BLaER1 treated with 17β-estradiol and CSF1 and Interleukin-3, amounts not matched to agents 10 nM and 100 nM (cell line): ENCODE results near the gene ADAM30.

Experiments
- H3K27ac ChIP-seq, 11 experiments: shearing (Covaris generic); formaldehyde crosslinking; 2 replicates each; pipeline ENCODE4 v1.8.1; 2022
- H3K27me3 ChIP-seq, 11 experiments: shearing (Covaris generic); formaldehyde crosslinking; 2 replicates each; pipeline ENCODE4 v1.8.1; 2022
- H3K36me3 ChIP-seq, 11 experiments: shearing (Covaris generic); formaldehyde crosslinking; 2 replicates each; pipeline ENCODE4 v1.8.1; 2022
- H3K4me1 ChIP-seq, 10 experiments: shearing (Covaris generic); formaldehyde crosslinking; 2 replicates each; pipeline ENCODE4 v1.8.1; 2022
- H3K4me2 ChIP-seq, 11 experiments: shearing (Covaris generic); formaldehyde crosslinking; 2 replicates each; pipeline ENCODE4 v1.8.1; 2022
- H3K4me3 ChIP-seq, 10 experiments: shearing (Covaris generic); formaldehyde crosslinking; 2 replicates each; pipeline ENCODE4 v1.8.1; 2022
- H3K9ac ChIP-seq, 11 experiments: shearing (Covaris generic); formaldehyde crosslinking; 2 replicates each; pipeline ENCODE4 v1.8.1; 2022
- H3K9me3 ChIP-seq, 11 experiments: shearing (Covaris generic); formaldehyde crosslinking; replicated peaks in 1 of 11; 2 replicates each; pipeline ENCODE4 v1.8.1; 2022
- H4K20me1 ChIP-seq, 11 experiments: shearing (Covaris generic); formaldehyde crosslinking; 2 replicates each; pipeline ENCODE4 v1.8.1; 2022
- Cebpa-rat ChIP-seq, 11 experiments: shearing (Covaris generic); IDR thresholded peaks; 2 replicates each; pipeline ENCODE4 v1.8.1; 2022

Gene ADAM30

DNA sequence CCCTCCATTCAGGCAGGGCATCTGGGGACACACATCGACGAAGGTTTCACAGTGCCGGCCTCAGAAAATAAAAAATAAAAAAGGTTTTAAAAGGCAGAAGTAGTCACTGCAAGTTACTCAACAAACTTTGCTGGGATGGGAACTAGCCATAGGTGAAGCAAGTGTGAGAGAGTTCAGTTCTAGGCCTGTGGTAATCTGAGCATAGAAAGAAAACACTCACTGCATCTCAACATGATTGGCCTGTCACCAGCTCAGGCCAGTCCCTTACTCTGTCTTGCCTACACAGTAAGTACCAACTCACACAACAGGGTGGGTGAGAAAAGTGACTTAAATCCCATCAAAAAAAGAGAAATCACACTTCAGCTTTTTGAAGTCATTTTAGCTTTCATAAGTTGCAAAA lies 30.2 kb upstream of the ADAM30 start:
- H3K4me1 ChIP-seq: no peaks in the 10 kb centered on the region
- no peaks in the 10 kb centered on the region for H3K9me3 ChIP-seq
- H3K36me3 ChIP-seq: peaks cover 84 to 99% (median 93%) of the 10 kb centered on the region in 11 experiments
- no peak overlapping the region for H3K9ac ChIP-seq
- no peak overlapping the region for H3K27ac ChIP-seq
- H4K20me1 ChIP-seq: peaks cover 0 to 58% (median 0%) of the 10 kb centered on the region in 11 experiments; a peak in 2 of 22 replicates
- H3K4me2 ChIP-seq: no peak overlapping the region
- H3K27me3 ChIP-seq: no peaks in the 10 kb centered on the region
- TF ChIP-seq Cebpa-rat (IDR thresholded peaks at IDR 0.05): no peak
- H3K4me3 ChIP-seq: no peak overlapping the region

DNA sequence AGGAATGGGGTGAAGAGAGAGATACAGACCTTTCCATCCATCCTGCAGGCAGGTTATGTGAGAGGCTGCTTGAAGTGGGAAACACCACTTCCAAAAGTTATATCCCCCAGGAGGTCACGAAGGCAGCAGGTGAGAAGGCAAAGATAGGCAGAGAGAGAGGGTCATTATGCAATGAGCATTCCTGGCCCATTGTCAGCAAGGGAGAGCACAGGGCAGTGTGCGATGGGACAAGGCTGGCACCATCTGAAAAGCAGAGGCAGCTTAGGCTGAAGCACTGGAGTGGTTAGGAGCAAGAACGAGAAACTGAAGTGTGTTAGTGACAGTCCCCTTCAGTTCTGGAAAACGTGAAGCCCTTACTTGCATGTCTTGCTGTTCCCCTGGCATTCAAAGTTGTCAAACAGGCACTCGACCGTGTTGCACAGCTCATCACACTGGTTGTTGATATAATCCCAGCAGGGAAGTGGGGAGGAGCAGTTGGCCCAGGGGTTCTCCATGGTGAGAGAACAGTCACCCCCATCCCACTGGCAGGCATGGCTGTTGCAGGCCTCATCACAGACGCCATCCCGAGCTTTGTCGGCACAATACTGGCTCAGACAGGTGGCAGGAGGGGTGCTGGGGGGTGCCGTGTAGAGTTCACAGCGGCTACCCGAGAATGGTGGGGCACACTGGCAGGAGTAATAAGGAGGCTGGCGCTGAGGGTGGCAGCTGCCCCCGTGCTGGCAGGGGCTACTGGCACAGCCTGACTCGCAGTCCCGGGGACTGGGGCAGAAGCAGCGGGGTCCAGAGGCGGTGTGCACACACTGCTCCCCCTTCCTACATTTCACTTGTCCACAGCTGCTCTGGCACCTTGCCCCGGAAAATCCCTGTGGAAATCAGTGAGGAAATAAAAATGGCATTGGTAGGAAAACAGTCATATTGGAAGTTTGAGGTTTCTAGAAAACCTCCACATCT lies 28.9 kb upstream of the ADAM30 start:
- H3K4me2 ChIP-seq: no peak overlapping the region
- no peak for TF ChIP-seq Cebpa-rat (IDR thresholded peaks at IDR 0.05)
- peaks cover 0 to 46% (median 0%) of the 10 kb centered on the region in 11 experiments; a peak in 2 of 22 replicates for H4K20me1 ChIP-seq
- no peaks in the 10 kb centered on the region for H3K4me1 ChIP-seq
- no peak overlapping the region for H3K4me3 ChIP-seq
- no peak overlapping the region for H3K27ac ChIP-seq
- H3K27me3 ChIP-seq: no peaks in the 10 kb centered on the region
- H3K9me3 ChIP-seq: no peaks in the 10 kb centered on the region
- H3K36me3 ChIP-seq: peaks cover 94 to 100% (median 100%) of the 10 kb centered on the region in 11 experiments
- H3K9ac ChIP-seq: no peak overlapping the region

DNA sequence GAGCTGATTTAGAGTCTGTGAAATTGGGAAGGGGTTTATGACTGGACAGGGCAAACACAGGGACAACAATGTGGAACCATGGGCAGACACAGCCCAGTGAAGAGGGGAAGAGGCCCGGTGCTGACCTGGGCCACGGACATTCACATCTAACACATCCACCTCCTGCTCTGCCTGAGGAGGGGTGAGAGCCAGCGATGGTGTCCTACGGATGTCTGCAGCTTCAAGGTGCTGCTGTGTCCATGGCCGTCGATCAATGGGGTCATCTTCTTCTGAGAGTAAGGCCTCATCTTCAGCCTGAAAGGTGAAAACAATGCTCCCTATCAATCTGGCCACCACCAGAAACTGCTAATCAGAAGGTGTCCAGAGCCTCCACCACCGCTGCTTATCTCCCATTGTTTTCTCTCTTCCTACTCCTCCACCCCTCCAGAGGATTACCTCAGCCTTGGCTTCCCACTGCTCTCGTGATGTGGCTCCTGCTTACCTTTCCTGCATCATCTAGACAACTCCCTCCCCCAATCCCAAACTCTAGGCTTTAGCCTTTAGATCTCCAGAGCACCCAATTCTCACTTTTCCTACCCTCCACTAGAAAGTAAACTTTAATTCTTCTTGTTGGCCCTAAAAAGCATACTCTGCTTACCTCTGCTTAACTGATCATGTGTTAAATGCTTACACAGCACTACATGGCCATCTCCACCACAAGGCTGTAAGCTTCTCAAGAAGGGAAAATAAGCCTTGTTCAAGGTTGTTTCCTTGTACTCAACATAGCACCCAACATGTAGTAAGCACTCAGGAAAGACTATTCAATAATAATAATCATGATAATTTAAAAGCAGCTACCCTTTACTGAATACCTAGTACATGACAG lies 24.0 kb upstream of the ADAM30 start:
- Histone ChIP-seq H3K9ac (no peak overlapping the region), H3K36me3 (peaks cover 100% of the 10 kb centered on the region in 11 experiments)
- TF ChIP-seq Cebpa-rat (IDR thresholded peaks at IDR 0.05): no peak

GRCh38 chr1:119919241-119919640 lies 22.9 kb upstream of the ADAM30 start:
- no peaks in the 10 kb centered on the region for H3K27me3 ChIP-seq
- no peak for TF ChIP-seq Cebpa-rat (IDR thresholded peaks at IDR 0.05)
- H3K9ac ChIP-seq: no peak overlapping the region
- no peak overlapping the region for H3K4me2 ChIP-seq
- peaks cover 100% of the 10 kb centered on the region in 11 experiments for H3K36me3 ChIP-seq
- 0 out of 20 replicates have a peak, but pooled peaks cover 0 to 4% (median 0%) of the 10 kb centered on the region in 10 experiments for H3K4me1 ChIP-seq
- peaks cover 0 to 19% (median 0%) of the 10 kb centered on the region in 11 experiments; a peak in 2 of 22 replicates for H4K20me1 ChIP-seq
- H3K4me3 ChIP-seq: no peak overlapping the region
- H3K9me3 ChIP-seq: peaks cover 0 to 14% (median 0%) of the 10 kb centered on the region in 11 experiments; a peak in 2 of 22 replicates
- H3K27ac ChIP-seq: no peak overlapping the region

More for the DNA sequence above, 24.0 kb upstream of the ADAM30 start:
- Histone ChIP-seq H3K4me2 (no peak overlapping the region), H3K4me1 (0 out of 20 replicates have a peak, but pooled peaks cover 0 to 4% (median 0%) of the 10 kb centered on the region in 10 experiments), H3K27me3 (no peaks in the 10 kb centered on the region), H3K4me3 (no peak overlapping the region), H3K9me3 (peaks cover 0 to 13% (median 0%) of the 10 kb centered on the region in 11 experiments; a peak in 2 of 22 replicates), H3K27ac (no peak overlapping the region), H4K20me1 (peaks cover 0 to 20% (median 0%) of the 10 kb centered on the region in 11 experiments; a peak in 2 of 22 replicates)

- H3K4me2 ChIP-seq: no peak overlapping the region
- TF ChIP-seq Cebpa-rat (IDR thresholded peaks at IDR 0.05): no peak
- H3K9me3 ChIP-seq: peaks cover 0 to 14% (median 0%) of the 10 kb centered on the region in 11 experiments; a peak in 2 of 22 replicates
- peaks cover 0 to 22% (median 0%) of the 10 kb centered on the region in 11 experiments; a peak in 2 of 22 replicates for H4K20me1 ChIP-seq
- H3K36me3 ChIP-seq: peaks cover 100% of the 10 kb centered on the region in 11 experiments
- no peak overlapping the region for H3K27ac ChIP-seq
- 0 out of 20 replicates have a peak, but pooled peaks cover 0 to 4% (median 0%) of the 10 kb centered on the region in 10 experiments for H3K4me1 ChIP-seq
- no peak overlapping the region for H3K4me3 ChIP-seq
- H3K27me3 ChIP-seq: no peaks in the 10 kb centered on the region
- H3K9ac ChIP-seq: no peak overlapping the region
Measured at GRCh38 chr1:119918301-119918700, 22.0 kb upstream of the ADAM30 start.

DNA sequence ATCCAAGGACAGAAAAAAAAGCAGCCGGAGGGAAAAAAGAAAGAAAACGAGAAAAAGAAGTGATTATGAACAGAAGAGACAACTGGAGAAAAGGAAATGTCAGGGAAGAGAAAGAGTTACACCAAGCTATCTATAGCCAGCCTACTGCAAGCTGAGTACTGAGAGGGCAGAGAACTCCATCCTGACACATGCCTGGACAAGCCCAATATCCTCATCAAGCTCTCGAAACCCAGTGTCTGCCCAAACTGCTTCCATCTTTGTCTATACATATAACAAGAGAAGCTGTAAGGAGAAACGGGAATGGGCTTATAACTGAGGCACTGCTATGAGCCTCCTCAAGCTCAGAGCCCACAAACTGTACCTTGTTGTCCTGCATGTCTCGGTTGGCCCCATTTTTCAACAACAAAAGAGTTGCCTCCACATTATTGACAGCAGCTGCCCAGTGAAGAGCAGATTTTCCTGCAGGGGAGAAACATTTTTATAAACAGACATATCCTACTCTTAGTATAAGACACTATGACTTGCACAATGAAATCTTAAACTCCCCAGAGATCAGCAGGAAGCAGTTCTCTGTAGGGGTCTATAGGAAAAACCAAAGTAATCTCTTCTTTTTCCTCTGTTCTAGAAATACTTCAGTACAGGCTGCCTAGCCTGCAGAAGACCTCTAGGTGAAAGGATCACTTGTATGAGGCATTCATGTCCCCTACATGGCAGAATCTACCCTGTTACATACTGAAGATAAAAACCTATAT lies 21.2 kb upstream of the ADAM30 start:
- Histone ChIP-seq H3K4me1 (0 out of 20 replicates have a peak, but pooled peaks cover 0 to 4% (median 0%) of the 10 kb centered on the region in 10 experiments), H3K27me3 (no peaks in the 10 kb centered on the region), H3K9me3 (peaks cover 0 to 14% (median 0%) of the 10 kb centered on the region in 11 experiments; a peak in 2 of 22 replicates), H3K4me2 (no peak overlapping the region), H3K36me3 (peaks cover 98 to 100% (median 100%) of the 10 kb centered on the region in 11 experiments), H3K4me3 (no peak overlapping the region), H3K9ac (no peak overlapping the region), H4K20me1 (peaks cover 0 to 29% (median 0%) of the 10 kb centered on the region in 11 experiments; a peak in 2 of 22 replicates), H3K27ac (no peak overlapping the region)
- no peak for TF ChIP-seq Cebpa-rat (IDR thresholded peaks at IDR 0.05)

DNA sequence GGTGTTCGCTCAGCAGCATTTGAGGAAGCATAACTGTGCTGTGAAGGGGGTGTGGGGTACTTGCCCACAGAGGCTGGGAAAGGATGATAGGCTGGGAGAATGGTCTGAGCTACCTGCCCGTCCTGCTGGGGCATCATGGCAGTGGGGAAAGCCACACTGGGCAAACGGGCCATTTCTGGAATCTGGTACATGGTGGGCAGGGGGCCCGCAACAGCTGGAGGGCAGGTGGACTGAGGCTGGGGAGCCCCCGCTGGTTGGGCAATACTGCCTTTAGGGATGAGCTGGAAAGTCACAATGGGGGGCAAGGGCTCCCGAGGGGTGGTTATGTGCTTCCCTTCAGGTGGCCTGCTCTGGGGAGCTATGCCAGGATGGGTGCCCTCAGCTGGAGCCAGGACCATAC lies 19.2 kb upstream of the ADAM30 start:
- peaks cover 78 to 98% (median 85%) of the 10 kb centered on the region in 11 experiments for H3K36me3 ChIP-seq
- TF ChIP-seq Cebpa-rat (IDR thresholded peaks at IDR 0.05): no peak
- H4K20me1 ChIP-seq: peaks cover 0 to 44% (median 0%) of the 10 kb centered on the region in 11 experiments; a peak in 2 of 22 replicates
- H3K9ac ChIP-seq: no peak overlapping the region
- no peak overlapping the region for H3K27ac ChIP-seq
- no peak overlapping the region for H3K4me3 ChIP-seq
- H3K9me3 ChIP-seq: peaks cover 0 to 14% (median 0%) of the 10 kb centered on the region in 11 experiments; a peak in 2 of 22 replicates
- H3K4me2 ChIP-seq: no peak overlapping the region
- H3K4me1 ChIP-seq: 0 out of 20 replicates have a peak, but pooled peaks cover 0 to 4% (median 0%) of the 10 kb centered on the region in 10 experiments
- H3K27me3 ChIP-seq: no peaks in the 10 kb centered on the region

DNA sequence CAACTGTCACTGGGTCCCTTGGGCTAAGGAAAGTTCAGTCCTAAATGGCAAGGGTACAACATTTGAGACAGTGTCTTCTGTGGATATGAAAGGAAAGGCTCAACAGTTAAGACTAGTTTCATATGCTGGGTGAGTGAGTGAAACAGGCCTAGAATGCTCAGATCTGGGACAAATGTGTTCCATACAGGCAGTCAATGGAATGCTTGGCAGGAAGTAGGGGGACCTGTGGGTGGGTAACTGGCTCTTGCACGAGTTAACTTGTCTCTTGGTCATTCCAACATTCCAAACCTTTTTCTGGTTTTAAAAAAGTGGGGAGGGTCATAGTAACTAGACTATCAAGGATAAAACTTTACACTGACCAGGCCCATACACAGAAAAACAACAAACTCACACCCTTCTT lies 17.8 kb upstream of the ADAM30 start:
- H3K36me3 ChIP-seq: peaks cover 64 to 86% (median 72%) of the 10 kb centered on the region in 11 experiments

More for the DNA sequence above, 17.8 kb upstream of the ADAM30 start:
- 0 out of 20 replicates have a peak, but pooled peaks cover 0 to 4% (median 0%) of the 10 kb centered on the region in 10 experiments for H3K4me1 ChIP-seq
- no peak for TF ChIP-seq Cebpa-rat (IDR thresholded peaks at IDR 0.05)
- no peak overlapping the region for H3K27ac ChIP-seq
- H3K9ac ChIP-seq: no peak overlapping the region
- H3K4me2 ChIP-seq: no peak overlapping the region
- H3K9me3 ChIP-seq: peaks cover 0 to 14% (median 0%) of the 10 kb centered on the region in 11 experiments; a peak in 2 of 22 replicates
- H3K4me3 ChIP-seq: no peak overlapping the region
- H3K27me3 ChIP-seq: no peaks in the 10 kb centered on the region
- H4K20me1 ChIP-seq: peaks cover 0 to 44% (median 0%) of the 10 kb centered on the region in 11 experiments; a peak in 2 of 22 replicates
